DND-41 (cell line): ENCODE results near the gene LRPPRC.

Experiments used
- CTCF ChIP-seq: IDR thresholded peaks from 2 replicates; pipeline ENCODE4 v1.5.1; 2012; ENCODE audit warnings: borderline replicate concordance, low read length, moderate library complexity, mild to moderate bottlenecking; ENCODE audit not compliant: poor library complexity, severe bottlenecking; ENCODE audit errors: extremely low read depth
- EZH2 ChIP-seq: IDR thresholded peaks from 3 replicates; pipeline ENCODE4 v1.6.1; 2012; ENCODE audit warnings: borderline replicate concordance, low read depth, mild to moderate bottlenecking, moderate library complexity, low read length, inconsistent platforms; ENCODE audit not compliant: severe bottlenecking

DNA sequence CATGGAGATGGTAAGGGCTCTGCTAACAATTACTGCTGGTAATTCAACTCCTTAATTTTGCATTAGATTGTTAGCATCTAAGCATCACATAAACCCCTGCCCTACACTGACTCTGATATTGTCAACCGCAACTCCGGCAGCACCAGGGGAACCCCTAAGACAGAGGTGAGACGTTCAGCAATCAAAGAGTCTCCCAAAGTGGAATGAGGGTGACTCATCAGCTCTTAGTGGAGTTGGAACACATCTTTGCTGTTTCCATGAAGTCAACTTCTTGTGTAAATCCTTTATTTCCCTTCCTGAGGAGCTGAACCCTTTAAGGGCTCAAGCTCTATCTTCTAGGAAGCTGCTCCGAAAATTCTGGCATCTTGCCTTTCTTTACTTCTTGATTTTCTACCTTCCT is 104.9 kb downstream of the LRPPRC start:
- TF ChIP-seq CTCF (no peak), EZH2 (no peak)
